ENCODE measurements around the gene H19.

Gene H19

GRCh38 chr11:1997755-1998154 is at the start of gene H19:
TSS of gene H19 (minus strand) at chr11:1997842.
- no peak for DNase-seq (ENCODE audit: low read depth)

DNA sequence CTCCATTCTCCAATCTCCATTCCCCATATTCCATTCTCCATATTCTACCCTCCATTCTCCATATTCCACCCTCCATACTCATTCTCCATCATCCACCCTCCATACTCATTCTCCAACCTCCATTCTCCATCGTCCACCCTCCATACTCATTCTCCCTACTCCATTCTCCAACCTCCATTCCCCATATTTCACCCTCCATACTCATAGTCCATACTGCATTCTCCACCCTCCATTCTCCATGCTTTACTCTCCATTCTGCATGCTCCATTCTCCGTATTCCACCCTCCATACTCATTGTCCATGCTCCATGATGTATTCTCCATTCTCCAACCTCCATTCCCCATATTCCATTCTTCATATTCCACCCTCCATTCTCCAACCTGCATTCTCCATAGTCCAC is 44.3 kb upstream of the H19 start:
- no peak for DNase-seq (ENCODE audit: low read depth)

DNA sequence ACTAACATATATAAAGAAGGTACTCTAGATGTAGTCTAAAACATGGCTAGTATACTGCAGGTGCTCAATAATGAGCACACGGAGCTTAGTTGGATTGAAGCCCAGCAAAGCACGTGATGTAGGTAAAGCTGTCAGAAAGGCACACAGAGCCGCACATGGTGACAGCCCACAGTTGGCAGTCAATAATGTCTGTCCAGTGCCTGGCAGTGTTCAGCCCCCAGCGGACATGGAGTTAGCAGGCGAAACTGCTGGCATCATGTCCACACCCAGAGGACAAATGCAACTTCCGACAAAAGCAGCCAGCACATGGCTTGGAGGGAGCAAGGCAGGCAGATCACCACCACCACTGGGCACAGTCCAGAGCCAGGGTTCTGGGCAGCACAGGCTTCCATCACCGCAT is 43.5 kb upstream of the H19 start:
- DNase-seq (ENCODE audit: low read depth): no peak

DNA sequence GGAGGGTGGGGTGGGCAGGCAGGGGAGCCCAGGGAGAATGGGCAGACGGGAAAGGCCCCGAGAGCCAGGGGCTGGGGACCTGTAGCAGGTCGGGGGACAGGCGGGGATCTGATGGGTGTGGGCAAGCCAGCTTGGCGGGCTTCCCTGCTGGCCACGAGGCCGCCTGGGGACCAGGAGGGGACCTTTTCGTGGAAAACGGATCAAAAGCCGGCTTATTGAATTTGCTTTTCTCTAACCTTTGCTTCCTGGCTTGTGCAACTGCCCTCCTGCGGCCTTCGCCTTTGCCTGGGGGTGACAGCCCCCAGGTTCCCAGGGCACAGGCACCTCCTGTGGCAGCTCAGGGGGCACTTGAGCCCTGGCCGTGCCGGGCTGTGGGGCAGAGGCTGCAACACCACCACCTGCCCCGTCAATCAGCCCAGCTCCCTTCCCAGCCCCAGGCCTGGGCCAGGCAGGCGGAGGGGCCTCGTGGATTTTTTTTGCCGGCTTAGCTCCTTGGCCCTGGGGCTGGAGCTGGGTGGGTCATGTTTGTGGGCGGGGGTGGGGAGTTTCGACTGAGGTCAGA is 41.6 kb upstream of the H19 start:
- DNase-seq (ENCODE audit: low read depth): no peak

GRCh38 chr11:2036863-2037486 is 39.3 kb upstream of the H19 start:
- DNase-seq (ENCODE audit: low read depth): no peak

DNA sequence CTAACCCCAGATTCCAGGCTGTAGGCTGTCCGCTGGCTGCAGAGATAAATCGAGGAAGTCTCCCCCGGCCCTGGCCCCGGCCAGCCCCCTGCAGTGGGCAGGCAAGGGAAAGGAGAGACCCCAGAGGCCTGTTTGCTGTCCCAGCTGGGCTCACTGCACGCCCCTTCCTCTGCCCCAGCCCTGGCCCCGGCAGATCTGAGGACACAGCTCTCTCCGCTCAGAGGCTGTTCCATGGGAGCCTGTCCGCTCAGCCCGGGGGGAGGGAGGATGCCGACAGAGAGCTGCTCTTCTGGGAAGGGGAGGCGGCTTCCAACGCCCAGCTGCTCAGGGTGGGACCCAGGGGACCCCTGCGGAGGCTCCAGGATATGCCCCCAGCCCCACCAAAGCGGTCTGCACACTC is 37.7 kb upstream of the H19 start:
- DNase-seq (ENCODE audit: low read depth): no peak

DNA sequence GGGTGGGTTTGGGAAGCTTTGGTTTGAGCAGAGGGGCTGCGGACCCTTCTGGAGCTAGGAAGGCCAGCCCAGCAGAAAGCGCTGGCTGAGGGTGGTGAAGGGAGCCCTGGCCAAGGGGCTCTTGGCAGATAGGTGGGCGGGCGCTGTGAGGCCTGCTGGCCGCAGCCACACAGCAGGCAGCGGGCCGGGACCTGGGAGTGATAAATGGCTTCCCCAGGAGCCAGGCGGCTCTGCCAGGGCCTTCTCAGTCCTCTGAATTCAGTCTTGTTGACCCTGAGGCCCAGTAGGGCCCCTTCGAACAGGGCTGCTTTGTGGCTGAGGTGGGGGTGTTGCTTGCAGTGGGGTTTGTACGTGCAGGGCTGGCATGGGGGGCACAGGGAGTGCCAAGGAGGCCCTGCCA is 33.4 kb upstream of the H19 start:
- no peak for DNase-seq (ENCODE audit: low read depth)

GRCh38 chr11:2027708-2028107 is 30.1 kb upstream of the H19 start:
- DNase-seq (ENCODE audit: low read depth): no peak

- no peak for DNase-seq (ENCODE audit: low read depth)
These were observed 17.4 kb upstream of the H19 start for GRCh38 chr11:2015025-2015424.

- no peak for DNase-seq (ENCODE audit: low read depth)
These were observed 14.8 kb upstream of the H19 start for GRCh38 chr11:2012440-2012839.

- DNase-seq (ENCODE audit: low read depth): no peak
These were observed 6.8 kb upstream of the H19 start for GRCh38 chr11:2004466-2004865.

GRCh38 chr11:2002807-2003206 is 5.2 kb upstream of the H19 start:
- no peak for DNase-seq (ENCODE audit: low read depth)

- DNase-seq (ENCODE audit: low read depth): no peak
These were observed 4.6 kb upstream of the H19 start for GRCh38 chr11:2002042-2002776.

DNA sequence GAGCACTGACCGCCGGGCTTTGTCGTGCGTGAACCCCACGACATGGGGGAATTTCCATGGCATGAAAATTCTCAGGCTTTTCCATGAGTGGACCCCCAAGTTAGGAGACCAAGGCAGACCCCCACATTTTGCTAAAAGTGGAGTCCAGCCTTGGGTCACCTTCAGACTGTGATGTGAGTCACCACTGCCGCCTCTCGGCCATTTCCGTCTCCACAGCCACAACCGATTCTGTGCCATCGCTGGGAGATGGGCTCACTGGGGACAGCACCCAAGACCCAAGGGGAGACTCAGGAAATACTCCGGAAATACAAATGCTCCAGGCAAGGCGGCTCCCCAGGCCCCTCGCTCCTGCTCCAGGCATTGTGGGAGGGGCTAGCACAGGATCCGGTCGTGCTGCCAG is 1.2 kb upstream of the H19 start:
- DNase-seq (ENCODE audit: low read depth): no peak

DNA sequence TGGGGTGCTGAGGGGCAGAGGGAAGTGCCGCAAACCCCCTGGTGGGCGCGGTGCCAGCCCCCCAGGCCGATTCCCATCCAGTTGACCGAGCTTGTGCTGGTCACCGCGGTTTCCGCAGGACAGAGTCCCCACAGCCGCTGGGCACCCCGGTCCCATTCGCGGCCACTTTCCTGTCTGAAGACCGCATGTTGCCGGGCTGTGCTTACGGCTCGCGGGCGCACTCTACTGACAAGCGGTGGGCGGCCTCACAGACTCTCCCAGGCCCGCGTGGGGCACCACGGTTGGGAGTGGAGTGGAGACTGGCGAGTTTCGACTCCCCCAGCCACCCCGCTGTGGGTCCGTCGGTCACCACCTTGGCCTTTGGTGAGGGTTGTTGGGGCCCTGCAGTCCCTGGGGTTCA is 648 bp upstream of the H19 start:
- DNase-seq (ENCODE audit: low read depth): no peak

DNA sequence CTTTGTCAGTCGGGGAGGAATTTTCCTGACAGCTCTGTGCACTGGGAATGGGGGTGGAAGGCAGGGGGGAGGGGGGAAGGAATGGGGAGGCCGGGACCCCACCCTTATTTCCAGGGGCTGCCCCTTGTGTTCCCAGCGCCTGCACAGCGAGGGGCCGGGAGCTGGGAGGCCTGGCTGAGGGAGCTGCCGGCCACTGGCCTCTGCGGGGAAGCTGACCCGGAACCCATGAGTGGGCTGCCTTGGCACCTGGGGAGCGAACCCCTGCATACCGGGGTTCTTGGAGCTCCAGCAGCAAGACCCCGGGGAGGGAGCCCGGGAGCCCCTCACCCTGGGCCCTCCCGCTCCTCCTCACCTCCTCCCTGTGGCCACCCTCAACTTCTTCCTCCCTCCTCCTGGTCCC is 3.5 kb downstream of the H19 start:
- no peak for DNase-seq (ENCODE audit: low read depth)

GRCh38 chr11:1992111-1992510 is 5.5 kb downstream of the H19 start:
- no peak for DNase-seq (ENCODE audit: low read depth)

DNA sequence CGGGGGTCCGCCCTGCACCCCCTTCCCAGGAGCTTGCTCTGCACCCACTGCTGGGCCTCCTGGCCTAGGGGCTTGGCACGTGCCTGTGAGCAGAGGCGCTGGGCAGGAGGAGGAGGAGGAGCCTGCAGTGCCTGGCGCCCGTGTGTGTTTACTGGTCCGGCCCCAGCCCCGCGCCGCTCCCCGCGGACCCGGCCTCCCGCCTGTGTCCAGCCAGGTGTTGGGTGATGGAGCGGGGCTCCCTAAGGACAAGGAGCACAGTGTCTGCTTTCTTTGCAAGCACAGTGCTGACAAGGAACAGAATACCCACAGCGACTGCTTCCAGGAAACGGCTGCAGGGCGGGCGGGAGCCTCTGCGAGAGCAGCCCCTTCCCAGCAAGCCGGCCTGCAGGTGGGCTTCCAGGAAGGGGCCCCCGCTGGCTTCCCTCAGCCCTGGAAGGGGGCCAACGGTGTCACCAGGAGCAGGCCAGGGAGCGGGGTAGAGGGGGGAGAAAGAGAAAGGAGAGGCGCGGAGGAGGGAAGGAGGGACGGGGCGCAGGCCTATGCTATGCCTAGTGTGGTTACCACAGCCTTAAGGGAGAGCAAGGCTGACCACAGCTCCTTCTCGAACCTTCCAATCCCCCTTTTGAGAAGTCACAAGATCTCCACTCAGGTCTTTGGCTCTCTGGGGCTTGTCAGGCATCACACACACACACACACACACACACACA is 6.6 kb downstream of the H19 start:
- no peak for DNase-seq (ENCODE audit: low read depth)

DNA sequence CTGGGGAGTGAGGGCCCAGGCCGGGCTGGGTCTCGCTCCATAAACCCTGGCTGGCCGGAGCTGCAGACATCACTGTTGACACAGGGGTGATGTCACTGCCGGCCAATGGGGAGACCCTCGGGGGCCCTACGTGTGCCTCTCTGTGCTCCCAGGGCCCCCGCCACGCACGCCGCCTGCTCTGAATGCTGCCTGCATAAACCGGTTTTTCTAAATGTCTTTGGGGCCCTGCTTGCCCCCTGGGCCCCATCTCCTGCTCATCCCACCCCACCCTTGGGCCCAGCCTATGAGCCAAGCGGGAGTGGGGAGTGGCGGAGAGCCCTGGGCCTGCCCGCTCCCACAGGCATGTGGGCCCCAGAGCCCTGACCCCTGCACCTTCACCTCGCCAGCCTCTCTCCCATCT is 7.7 kb downstream of the H19 start:
- DNase-seq (ENCODE audit: low read depth): no peak

- DNase-seq (ENCODE audit: low read depth): no peak
These were observed 8.8 kb downstream of the H19 start for GRCh38 chr11:1988667-1989317.

GRCh38 chr11:1988174-1988573 is 9.5 kb downstream of the H19 start:
- no peak for DNase-seq (ENCODE audit: low read depth)

DNA sequence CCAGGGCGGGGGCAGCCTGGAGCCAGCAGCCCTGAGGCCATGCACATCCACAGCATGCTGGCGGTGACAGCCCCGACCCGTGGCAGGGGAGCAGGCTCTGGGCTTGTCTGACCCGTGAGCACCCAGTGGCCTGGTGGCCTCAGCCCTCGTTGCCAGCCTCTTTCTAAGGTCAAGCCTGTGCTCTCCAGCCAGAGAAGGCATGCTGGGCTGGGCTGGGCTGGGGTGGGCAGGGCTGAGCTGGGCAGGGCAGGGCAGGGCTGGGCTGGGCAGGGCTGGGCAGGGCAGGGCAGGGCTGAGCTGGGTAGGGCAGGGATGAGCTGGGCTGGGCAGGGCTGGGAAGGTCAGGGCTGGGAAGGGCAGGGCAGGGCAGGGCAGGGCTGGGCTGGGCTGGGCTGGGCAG is 10.6 kb downstream of the H19 start:
- no peak for DNase-seq (ENCODE audit: low read depth)

DNA sequence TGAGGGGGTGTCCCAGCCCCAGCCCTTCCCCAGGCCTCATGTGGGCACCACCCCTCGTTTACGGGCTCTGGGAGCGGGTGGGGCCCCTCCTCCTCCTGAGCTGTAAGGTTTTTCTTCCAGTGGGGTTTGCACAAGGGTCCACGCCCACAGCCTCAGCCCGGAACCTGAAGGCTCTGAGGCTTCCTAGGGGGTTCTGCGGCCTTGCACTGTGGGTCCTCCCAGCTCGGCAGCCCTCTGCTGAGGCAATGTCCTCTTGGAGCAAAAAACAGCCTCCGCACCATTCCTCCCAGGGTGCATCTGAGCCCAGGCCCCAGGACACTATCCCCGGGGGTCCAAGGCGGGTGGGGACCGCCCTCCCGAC is 14.1 kb downstream of the H19 start:
- DNase-seq (ENCODE audit: low read depth): no peak
